T-helper 2 cell treated with Interferon-gamma antibody and Interleukin-4, amounts not matched to agents 5 μg/mL and 100 μg/mL, for 36 hours (primary cell): ENCODE results near the gene GOT2.
"Not testable (repeated sequence)": the region's sequence is repeated elsewhere in the genome, so short reads cannot be mapped to it uniquely, and the experiment has no call there.

Source experiments
- DNase-seq: peaks from one replicate; pipeline ENCODE4 v3.0.0; 2021; ENCODE audit warnings: low spot score
- H3K27ac Mint-ChIP-seq: one replicate; pipeline ENCODE4 v1.8.0; 2021; ENCODE audit warnings: mild to moderate bottlenecking, mixed read lengths
- H3K27me3 Mint-ChIP-seq: one replicate; pipeline ENCODE4 v1.8.0; 2021; ENCODE audit warnings: low read depth, mixed read lengths
- H3K36me3 Mint-ChIP-seq: one replicate; pipeline ENCODE4 v1.8.0; 2021; ENCODE audit warnings: low read depth, mixed read lengths
- H3K4me1 Mint-ChIP-seq: one replicate; pipeline ENCODE4 v1.8.0; 2021; ENCODE audit warnings: low read depth, mixed read lengths
- H3K4me3 Mint-ChIP-seq: one replicate; pipeline ENCODE4 v1.8.0; 2022; ENCODE audit warnings: mild to moderate bottlenecking, moderate library complexity, mixed read lengths
- H3K9me3 Mint-ChIP-seq: one replicate; pipeline ENCODE4 v1.8.0; 2021; ENCODE audit warnings: mixed read lengths

The GOT2 gene

GRCh38 chr16:58686985-58687706 is 47.0 kb downstream of the GOT2 start:
- not testable (repeated sequence) for H3K27ac Mint-ChIP-seq, H3K9me3 Mint-ChIP-seq, H3K4me3 Mint-ChIP-seq, DNase-seq, H3K36me3 Mint-ChIP-seq, H3K4me1 Mint-ChIP-seq, H3K27me3 Mint-ChIP-seq

- no peaks in the 10 kb centered on the region for H3K36me3 Mint-ChIP-seq
- H3K4me3 Mint-ChIP-seq: peak overlapping the region; percentile 91
- no peak for DNase-seq
- H3K4me1 Mint-ChIP-seq: peaks cover 9% of the 10 kb centered on the region
- H3K27me3 Mint-ChIP-seq: peaks cover 6% of the 10 kb centered on the region
- H3K9me3 Mint-ChIP-seq: no peaks in the 10 kb centered on the region
- no peak overlapping the region for H3K27ac Mint-ChIP-seq
Observed at GRCh38 chr16:58685084-58685449, 49.0 kb downstream of the GOT2 start.

GRCh38 chr16:58684354-58685083 is 49.6 kb downstream of the GOT2 start, which contains the start of gene SLC38A7:
SLC38A7 (minus strand) TSS chr16:58684770; CDS start chr16:58680126, 4,644 bp downstream.
- peak within 1 kb of the TSS; percentile 91 for H3K4me3 Mint-ChIP-seq
- peak; percentile 67 for DNase-seq
- peak within 1 kb of the TSS; percentile 73 for H3K27ac Mint-ChIP-seq
- no peaks in the 10 kb centered on the region for H3K9me3 Mint-ChIP-seq
- no peaks in the 10 kb centered on the region for H3K36me3 Mint-ChIP-seq
- H3K27me3 Mint-ChIP-seq: peaks cover 2% of the 10 kb centered on the region
- H3K4me1 Mint-ChIP-seq: peaks cover 9% of the 10 kb centered on the region

- H3K4me1 Mint-ChIP-seq: peaks cover 9% of the 10 kb centered on the region
- no peaks in the 10 kb centered on the region for H3K27me3 Mint-ChIP-seq
- peak overlapping the region; percentile 91 for H3K4me3 Mint-ChIP-seq
- DNase-seq: no peak
- H3K27ac Mint-ChIP-seq: peak overlapping the region; percentile 73
- no peaks in the 10 kb centered on the region for H3K36me3 Mint-ChIP-seq
- no peaks in the 10 kb centered on the region for H3K9me3 Mint-ChIP-seq
Observed at GRCh38 chr16:58684001-58684353, 50.1 kb downstream of the GOT2 start.

- no peaks in the 10 kb centered on the region for H3K27me3 Mint-ChIP-seq
- no peaks in the 10 kb centered on the region for H3K9me3 Mint-ChIP-seq
- no peaks in the 10 kb centered on the region for H3K36me3 Mint-ChIP-seq
- DNase-seq: no peak
- H3K4me3 Mint-ChIP-seq: no peak overlapping the region
- H3K4me1 Mint-ChIP-seq: peaks cover 9% of the 10 kb centered on the region
- H3K27ac Mint-ChIP-seq: no peak overlapping the region
Observed at GRCh38 chr16:58679763-58680162, 54.4 kb downstream of the GOT2 start.

DNA sequence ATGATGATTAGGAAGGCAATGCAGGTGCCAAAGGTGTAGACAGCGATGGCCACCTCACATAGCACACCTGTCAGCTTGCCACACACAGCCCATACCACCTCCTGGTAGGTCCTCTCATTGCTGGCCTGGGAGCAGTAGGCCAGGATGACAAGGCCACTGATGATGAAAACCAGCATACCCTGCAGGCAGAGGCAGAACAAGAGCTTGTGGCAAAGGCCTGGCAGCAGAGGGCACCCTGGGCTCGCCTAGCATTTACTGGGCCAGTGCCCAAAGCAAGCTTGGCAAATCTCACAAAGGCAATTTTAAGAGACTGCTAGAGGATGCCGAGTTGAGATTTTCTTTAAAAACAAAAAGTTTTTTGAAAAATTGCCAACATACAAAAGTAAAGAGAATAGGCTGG is 55.4 kb downstream of the GOT2 start:
- Mint-ChIP-seq H3K9me3 (no peaks in the 10 kb centered on the region), H3K4me1 (peaks cover 6% of the 10 kb centered on the region), H3K27ac (no peak overlapping the region), H3K36me3 (no peaks in the 10 kb centered on the region), H3K27me3 (no peaks in the 10 kb centered on the region), H3K4me3 (no peak overlapping the region)
- no peak for DNase-seq

- no peaks in the 10 kb centered on the region for H3K36me3 Mint-ChIP-seq
- no peaks in the 10 kb centered on the region for H3K27me3 Mint-ChIP-seq
- H3K4me3 Mint-ChIP-seq: no peak overlapping the region
- peaks cover 2% of the 10 kb centered on the region for H3K4me1 Mint-ChIP-seq
- no peak overlapping the region for H3K27ac Mint-ChIP-seq
- H3K9me3 Mint-ChIP-seq: no peaks in the 10 kb centered on the region
- no peak for DNase-seq
Observed at GRCh38 chr16:58678269-58678668, 55.8 kb downstream of the GOT2 start.

GRCh38 chr16:58670946-58671583 is 63.1 kb downstream of the GOT2 start:
- Mint-ChIP-seq H3K36me3 (peaks cover 4% of the 10 kb centered on the region), H3K4me3 (no peak overlapping the region), H3K27me3 (no peaks in the 10 kb centered on the region), H3K27ac (no peak overlapping the region), H3K9me3 (no peaks in the 10 kb centered on the region), H3K4me1 (no peaks in the 10 kb centered on the region)
- no peak for DNase-seq

- Mint-ChIP-seq H3K4me1 (no peaks in the 10 kb centered on the region), H3K4me3 (no peak overlapping the region), H3K27me3 (no peaks in the 10 kb centered on the region), H3K27ac (no peak overlapping the region), H3K9me3 (no peaks in the 10 kb centered on the region), H3K36me3 (peaks cover 4% of the 10 kb centered on the region)
- no peak for DNase-seq
Observed at GRCh38 chr16:58670177-58670576, 63.9 kb downstream of the GOT2 start.

DNA sequence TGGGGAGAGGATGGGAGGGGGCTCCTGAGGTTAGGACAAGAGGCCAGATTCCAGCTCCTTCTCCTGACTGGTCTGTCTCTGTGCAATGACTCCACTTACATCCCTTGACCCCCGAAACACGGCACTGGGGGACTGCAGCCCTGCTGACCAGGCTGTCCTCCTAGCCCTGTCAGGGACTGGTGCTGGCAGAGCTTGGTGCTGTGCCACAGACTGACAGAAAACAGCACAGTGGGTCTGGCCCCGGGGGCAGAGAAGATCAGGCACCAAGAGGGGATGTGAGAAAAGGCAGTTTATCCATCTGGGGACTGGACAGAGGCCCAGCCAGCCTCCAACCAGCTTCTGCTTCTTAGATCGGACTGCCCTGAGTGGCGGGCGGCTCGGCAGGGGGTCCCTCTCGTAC is 68.9 kb downstream of the GOT2 start:
- no peaks in the 10 kb centered on the region for H3K4me1 Mint-ChIP-seq
- no peaks in the 10 kb centered on the region for H3K9me3 Mint-ChIP-seq
- peaks cover 4% of the 10 kb centered on the region for H3K36me3 Mint-ChIP-seq
- no peaks in the 10 kb centered on the region for H3K27me3 Mint-ChIP-seq
- no peak overlapping the region for H3K4me3 Mint-ChIP-seq
- H3K27ac Mint-ChIP-seq: no peak overlapping the region
- DNase-seq: no peak

- no peak overlapping the region for H3K4me3 Mint-ChIP-seq
- H3K9me3 Mint-ChIP-seq: no peaks in the 10 kb centered on the region
- DNase-seq: peak; percentile 8
- no peak overlapping the region for H3K27ac Mint-ChIP-seq
- H3K36me3 Mint-ChIP-seq: no peaks in the 10 kb centered on the region
- H3K4me1 Mint-ChIP-seq: no peaks in the 10 kb centered on the region
- peaks cover 3% of the 10 kb centered on the region for H3K27me3 Mint-ChIP-seq
Observed at GRCh38 chr16:58661199-58661830, 72.8 kb downstream of the GOT2 start.

GRCh38 chr16:58659911-58660310 is 74.2 kb downstream of the GOT2 start:
- not testable (repeated sequence) for H3K36me3 Mint-ChIP-seq, H3K4me3 Mint-ChIP-seq, H3K4me1 Mint-ChIP-seq, H3K27ac Mint-ChIP-seq, H3K9me3 Mint-ChIP-seq, H3K27me3 Mint-ChIP-seq, DNase-seq

GRCh38 chr16:58658796-58659211 is 75.3 kb downstream of the GOT2 start:
- Mint-ChIP-seq H3K27me3 (peaks cover 3% of the 10 kb centered on the region), H3K36me3 (no peaks in the 10 kb centered on the region), H3K27ac (no peak overlapping the region), H3K4me1 (no peaks in the 10 kb centered on the region), H3K9me3 (no peaks in the 10 kb centered on the region), H3K4me3 (no peak overlapping the region)
- DNase-seq: no peak
